ENCODE data around the gene VCAM1.

VCAM1 gene

GRCh38 chr1:100731758-100732157, 12.2 kb downstream of the VCAM1 start:
- CTCF ChIA-PET, result interaction anchor here (1.0 to 2.0 kb wide), 4 partner anchors 12 to 18 kb away, joined by 3 to 6 read pairs (median 4); no protein-coding TSS in a partner anchor
- no peak for DNase-seq (ENCODE audit: extremely low spot score)
- POLR2A ChIA-PET, result no interaction called here
- no peak for TF ChIP-seq CTCF (IDR thresholded peaks at IDR 0.05; ENCODE audit: control extremely low read depth, extremely low read depth, low read depth, missing control alignments)

GRCh38 chr1:100734676-100735075, 15.1 kb downstream of the VCAM1 start:
- no peak for TF ChIP-seq CTCF (IDR thresholded peaks at IDR 0.05; ENCODE audit: control extremely low read depth, extremely low read depth, low read depth, missing control alignments)
- POLR2A ChIA-PET, result no interaction called here

GRCh38 chr1:100735244-100735643, 15.7 kb downstream of the VCAM1 start:
- TF ChIP-seq CTCF (IDR thresholded peaks at IDR 0.05; ENCODE audit: control extremely low read depth, extremely low read depth, low read depth, missing control alignments), result no peak
- ChIA-PET POLR2A (no interaction called here), CTCF (interaction anchor here (2.0 kb wide), 1 partner anchor 10 kb away, joined by 6 read pairs; no protein-coding TSS in a partner anchor)
- no peak for DNase-seq (ENCODE audit: extremely low spot score)

More at GRCh38 chr1:100734676-100735075, 15.1 kb downstream of the VCAM1 start:
- no peak for DNase-seq (ENCODE audit: extremely low spot score)
- CTCF ChIA-PET, result interaction anchor here (1.0 to 2.0 kb wide), 2 partner anchors 10 to 31 kb away, joined by 4 to 6 read pairs; no protein-coding TSS in a partner anchor

- CTCF ChIA-PET, result no interaction called here
- no peak for DNase-seq (ENCODE audit: extremely low spot score)
- no peak for TF ChIP-seq CTCF (IDR thresholded peaks at IDR 0.05; ENCODE audit: control extremely low read depth, extremely low read depth, low read depth, missing control alignments)
- POLR2A ChIA-PET, result no interaction called here
These were observed 16.8 kb downstream of the VCAM1 start for GRCh38 chr1:100736324-100736723.

- ChIA-PET POLR2A (no interaction called here), CTCF (interaction anchor here (1.1 to 1.9 kb wide), 3 partner anchors 14 to 34 kb away, joined by 3 to 4 read pairs (median 3); no protein-coding TSS in a partner anchor)
- no peak for TF ChIP-seq CTCF (IDR thresholded peaks at IDR 0.05; ENCODE audit: control extremely low read depth, extremely low read depth, low read depth, missing control alignments)
- DNase-seq (ENCODE audit: extremely low spot score), result no peak
These were observed 17.2 kb downstream of the VCAM1 start for GRCh38 chr1:100736746-100737145.

GRCh38 chr1:100746542-100746932, 27.0 kb downstream of the VCAM1 start:
- no peak for TF ChIP-seq CTCF (IDR thresholded peaks at IDR 0.05; ENCODE audit: control extremely low read depth, extremely low read depth, low read depth, missing control alignments)
- DNase-seq (ENCODE audit: extremely low spot score), result no peak
- POLR2A ChIA-PET, result no interaction called here
- CTCF ChIA-PET, result interaction anchor here (3.0 kb wide), 1 partner anchor 12 kb away, joined by 6 read pairs; no protein-coding TSS in a partner anchor

All from GM10248 (cell line).